Superior temporal gyrus (tissue), 1 donor: ENCODE measurements around the gene DYSF.
A peak's percentile ranks its signal among the peaks of the same experiment; 100 is the strongest.

Experiments used
- DNase-seq: peaks from one replicate; pipeline ENCODE4 v3.0.0-alpha.2; 2016; ENCODE audit errors: extremely low spot score

Gene DYSF

DNA sequence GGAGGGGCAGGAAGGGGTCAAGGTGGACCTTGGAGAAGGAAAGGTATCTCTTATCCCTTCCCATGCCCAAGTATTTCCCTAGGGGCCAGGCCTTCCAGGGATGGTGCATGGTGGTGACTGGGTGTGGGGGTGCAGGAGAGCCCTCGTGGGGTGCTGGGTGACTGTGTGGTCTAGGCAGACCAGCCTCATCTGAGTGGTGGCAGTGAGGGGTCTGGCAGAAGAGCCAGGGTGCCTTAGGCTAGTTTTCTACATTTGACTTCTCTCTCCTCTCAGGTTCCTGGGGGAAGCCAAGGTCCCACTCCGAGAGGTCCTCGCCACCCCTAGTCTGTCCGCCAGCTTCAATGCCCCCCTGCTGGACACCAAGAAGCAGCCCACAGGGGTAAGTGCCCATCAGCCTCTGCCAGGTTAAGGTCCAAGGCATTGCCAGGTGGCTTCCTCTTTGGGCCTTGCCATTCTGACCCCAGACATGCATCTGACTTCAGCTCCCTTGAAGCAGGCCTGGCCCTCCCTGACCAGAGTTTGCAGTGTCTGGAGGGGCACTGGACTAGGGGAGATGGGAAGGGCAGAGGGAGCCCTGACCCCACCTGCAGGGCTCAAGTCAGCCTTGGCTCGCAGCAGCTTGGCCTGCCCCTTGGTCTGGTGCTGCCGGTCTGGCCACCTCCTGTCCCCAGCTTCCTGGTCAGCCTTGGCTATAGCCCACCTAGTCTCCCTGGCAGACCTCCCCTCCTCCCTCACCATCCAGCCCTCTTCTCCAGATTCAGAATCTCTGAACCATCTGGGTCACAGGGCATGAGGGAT, 49.8 kb downstream of the DYSF start:
- DNase-seq: no peak

DNA sequence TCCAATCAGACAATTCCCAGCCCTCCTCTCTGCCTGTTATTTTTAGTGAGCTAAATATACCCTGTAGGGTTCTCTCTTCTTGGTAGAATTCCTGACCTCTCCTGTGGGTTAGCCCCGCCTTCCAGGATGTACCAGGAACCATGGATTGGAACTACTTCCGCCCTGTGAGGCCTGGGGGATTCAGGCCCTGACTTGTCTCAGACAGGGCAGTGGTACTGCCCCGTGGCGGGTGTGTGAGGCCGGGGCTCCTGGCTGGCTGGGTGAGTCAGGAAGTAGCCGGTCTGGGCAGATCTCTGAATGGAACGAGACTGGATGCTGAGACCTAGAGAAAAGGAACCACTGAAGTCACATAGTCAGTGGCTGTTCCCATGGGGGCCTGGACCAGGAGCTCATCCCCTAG, 50.5 kb downstream of the DYSF start:
- no peak for DNase-seq

DNA sequence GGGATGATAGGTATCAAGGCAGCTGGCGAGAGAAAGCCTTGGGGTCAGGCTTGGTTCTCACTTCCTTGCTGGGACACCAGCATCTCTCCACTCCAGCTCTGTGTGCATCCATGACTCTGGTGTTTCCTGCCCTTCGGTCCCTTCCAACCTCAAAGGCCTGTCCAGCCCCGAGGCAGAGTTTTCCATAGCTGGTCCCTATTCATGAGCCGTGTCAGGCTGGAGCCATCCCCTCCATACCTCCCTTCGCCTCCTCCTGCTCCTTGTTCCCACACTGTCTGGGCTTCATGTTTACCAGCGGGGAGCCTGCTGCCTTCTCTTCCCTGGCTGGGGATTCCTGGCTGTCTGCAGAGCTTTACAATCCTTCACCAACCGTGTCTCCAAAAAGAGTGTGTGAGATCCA, 51.2 kb downstream of the DYSF start:
- DNase-seq: no peak

DNA sequence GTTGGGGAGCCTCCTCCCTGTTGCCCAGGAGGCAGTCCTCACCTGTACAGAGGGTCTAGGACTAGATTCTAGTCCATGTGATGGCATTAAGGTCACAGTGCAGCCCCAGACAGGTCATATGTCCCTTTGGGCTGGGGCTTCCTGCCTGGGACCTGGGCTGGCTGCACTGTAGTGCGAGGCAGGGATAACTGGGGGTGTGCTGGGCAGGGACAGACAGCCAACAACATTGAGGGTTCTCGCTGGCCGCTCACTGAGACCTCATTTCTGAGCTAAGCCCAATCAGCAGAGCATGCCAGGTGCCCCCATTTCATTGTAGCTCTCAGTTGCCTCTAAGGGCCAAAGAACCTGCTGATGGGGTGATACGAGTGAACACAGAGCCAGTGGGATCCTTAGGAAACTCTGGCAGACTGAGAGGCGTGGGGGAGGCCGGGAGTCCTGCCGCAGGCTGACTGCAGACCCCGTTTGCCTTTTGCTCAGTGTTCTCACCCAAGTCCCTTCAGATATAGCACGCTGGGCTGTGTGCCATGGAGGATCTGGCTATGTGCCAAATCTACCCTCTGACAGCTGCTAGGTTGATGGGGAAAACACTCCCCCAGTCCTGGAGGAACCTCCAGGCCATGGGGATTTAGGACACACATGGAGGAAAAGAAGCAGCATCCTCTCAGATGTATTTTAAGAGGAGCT, 51.9 kb downstream of the DYSF start:
- DNase-seq: no peak

GRCh38 chr2:71505770-71506140, 52.4 kb downstream of the DYSF start:
- DNase-seq: no peak

- DNase-seq: no peak
Measured at GRCh38 chr2:71506222-71507153, 53.1 kb downstream of the DYSF start.

DNA sequence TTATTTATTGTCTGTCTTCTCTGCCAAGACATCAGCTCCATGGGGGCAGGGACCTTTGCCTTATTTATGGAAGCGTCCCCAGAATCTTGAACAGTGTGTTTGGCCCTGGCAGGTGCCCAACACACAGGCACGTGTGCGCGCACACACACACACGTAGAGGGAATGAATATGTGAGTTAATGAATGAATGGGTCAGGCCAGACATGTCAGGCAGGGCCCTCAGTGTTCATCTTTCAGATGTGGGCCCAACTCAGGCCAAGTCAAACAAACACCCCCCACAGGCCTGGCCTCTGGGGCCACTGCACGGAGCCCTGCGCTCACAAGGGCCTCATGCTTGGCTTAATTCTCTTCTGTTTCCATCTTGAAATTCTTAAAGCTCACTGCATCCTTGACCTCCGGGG, 54.1 kb downstream of the DYSF start:
- no peak for DNase-seq

DNA sequence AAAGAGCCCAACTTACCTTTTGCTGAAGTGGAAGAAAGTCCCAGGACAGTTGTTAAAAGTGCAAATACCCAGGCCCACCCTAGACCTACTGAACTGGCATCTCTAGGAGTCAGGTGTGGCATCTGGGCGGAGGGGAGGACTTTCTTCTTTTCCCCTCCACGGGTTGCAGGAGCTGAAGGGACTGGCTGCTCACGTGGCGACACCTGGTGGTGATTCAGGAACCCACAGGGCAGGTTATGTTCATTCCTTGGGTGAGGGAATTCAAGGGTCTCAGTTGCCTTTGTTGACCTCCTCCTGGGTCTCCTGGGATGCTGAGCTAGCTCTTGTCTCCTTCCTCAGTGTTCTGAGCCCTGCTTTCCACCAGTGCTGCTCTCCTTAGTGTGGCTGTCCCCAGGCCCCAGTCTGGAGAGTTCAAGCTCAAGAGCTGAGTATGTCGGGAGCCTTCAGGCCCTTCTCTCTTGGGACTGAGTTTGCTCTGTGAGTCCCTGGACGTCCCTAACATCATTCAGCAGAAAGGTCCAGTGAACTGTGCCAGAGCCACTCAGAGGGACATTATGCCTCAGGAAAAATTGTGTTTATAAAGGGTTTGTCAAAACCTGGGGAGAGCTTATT, 56.9 kb downstream of the DYSF start:
- DNase-seq: peak; percentile 80

DNA sequence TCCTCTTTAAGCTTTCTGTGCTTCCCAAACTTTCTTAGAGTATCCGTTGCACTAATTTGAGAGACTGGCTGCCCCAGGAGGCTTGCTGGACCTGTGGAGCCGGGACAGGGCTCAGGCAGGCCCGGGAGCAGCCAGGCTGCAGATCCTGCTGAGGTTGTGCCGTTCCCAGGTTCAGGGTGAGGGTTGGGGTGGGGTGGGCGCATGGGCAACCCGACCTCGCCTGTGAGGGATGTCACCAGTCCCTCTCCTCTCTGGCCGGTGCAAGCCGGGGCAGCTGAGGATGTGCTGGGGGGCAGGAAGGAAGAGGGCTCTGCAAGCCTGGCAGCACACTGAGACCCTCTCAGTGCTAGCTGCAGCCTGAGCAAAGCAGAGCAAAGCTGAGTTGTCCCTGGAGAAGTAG, 57.6 kb downstream of the DYSF start:
- no peak for DNase-seq

DNA sequence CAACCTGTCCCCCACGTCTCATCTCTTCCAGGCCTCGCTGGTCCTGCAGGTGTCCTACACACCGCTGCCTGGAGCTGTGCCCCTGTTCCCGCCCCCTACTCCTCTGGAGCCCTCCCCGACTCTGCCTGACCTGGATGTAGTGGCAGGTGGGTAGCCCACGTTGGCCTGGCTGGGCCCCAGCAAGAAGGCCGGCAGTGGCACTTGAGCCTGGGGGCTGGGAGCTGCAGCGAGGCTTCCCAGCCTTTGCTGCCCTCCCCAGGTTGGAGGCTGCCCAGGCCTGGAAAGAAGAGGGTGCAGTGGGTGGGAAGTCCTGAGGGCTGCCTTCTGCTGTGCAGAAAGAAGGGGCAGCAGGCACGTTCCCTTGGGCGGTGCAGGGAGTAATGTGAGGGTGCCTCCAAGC, 58.4 kb downstream of the DYSF start:
- no peak for DNase-seq

DNA sequence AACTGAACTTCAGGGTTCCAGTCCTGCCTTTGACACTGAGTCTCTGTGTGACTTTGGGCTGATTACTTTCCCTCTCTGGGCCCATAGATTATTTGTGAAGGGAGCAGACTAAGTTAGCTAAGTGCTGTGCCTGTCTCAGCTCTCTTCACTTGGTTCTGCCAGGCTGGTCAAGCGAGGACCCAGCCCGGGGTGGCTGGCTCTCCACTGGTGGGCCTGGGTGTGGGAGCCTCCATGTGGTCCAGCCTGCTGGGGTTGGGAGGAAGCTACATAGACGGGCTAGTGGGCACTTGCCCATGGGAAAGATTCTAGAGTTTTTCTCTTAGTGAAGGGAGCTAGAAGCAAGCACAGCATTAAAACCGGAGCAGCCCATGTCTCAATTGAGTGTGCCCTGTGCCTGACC, 59.0 kb downstream of the DYSF start:
- DNase-seq: no peak

DNA sequence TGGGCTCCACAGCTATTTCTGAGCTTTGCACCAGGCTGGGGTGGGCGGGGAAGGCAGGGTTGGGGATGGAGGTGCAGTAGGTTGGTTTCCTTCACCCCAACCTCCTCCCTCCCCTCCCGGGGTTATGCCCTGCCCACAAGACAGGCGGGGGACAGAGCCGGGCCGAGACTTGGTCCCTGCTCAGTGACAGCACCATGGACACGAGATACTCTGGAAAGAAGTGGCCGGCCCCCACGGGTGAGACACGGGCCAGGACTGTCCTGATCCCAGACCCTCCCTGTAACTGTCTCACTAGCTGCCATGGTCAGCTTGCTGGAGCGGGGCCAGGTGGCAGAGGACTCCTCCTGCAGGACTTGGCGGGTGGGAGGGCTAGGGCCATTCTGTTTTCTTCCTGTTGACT, 59.7 kb downstream of the DYSF start:
- no peak for DNase-seq

- no peak for DNase-seq
Measured at GRCh38 chr2:71513721-71514120, 60.4 kb downstream of the DYSF start.

- no peak for DNase-seq
Measured at GRCh38 chr2:71516253-71516888, 63.0 kb downstream of the DYSF start.

DNA sequence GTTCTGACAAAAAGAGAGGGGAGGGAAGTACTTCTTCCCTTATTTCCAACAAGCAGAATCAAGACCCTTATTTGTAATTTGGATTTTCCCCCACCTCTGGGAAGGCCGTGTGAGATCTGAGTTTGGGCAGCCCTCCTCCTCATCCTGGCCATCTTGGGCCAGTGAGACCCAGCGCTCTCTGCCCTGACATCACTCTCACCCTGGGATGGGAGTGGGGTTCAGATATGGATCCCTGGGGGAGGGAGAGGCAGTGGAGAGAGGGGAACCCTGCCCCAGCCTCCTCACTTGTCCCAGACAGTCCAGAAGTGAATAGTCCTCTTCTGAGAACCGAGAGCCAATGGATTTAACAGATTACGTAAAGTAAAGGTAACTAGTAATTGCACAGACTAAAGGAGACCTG, 64.5 kb downstream of the DYSF start:
- no peak for DNase-seq

DNA sequence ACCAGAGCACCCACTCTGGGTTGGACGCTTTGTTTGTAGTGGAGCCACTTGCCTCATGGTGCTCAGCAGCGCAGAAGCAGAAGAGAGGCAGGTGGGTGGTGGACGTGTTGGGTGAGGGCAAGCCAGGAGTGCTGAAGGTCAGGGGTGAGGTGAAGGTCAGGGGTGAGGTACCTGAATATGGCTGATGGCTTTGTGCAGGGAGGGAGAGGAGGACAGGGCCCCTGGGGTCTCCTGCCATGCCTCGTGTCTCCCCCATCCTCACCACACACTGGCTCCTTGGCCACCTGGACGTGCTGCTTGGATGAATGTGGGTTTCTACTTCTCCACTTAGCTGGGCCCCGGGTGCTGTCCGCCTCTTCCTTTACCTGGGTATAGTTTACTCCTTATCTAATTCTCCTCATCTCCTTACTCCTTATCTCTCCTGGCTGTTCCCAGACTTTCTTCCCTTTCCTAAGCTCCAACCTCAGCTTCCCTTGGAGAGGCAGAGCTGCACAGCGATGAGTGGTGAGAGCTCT, 68.1 kb downstream of the DYSF start:
- DNase-seq: no peak

- DNase-seq: no peak
Measured at GRCh38 chr2:71524476-71524875, 71.1 kb downstream of the DYSF start.

- no peak for DNase-seq
Measured at GRCh38 chr2:71526141-71526540, 72.8 kb downstream of the DYSF start.

DNA sequence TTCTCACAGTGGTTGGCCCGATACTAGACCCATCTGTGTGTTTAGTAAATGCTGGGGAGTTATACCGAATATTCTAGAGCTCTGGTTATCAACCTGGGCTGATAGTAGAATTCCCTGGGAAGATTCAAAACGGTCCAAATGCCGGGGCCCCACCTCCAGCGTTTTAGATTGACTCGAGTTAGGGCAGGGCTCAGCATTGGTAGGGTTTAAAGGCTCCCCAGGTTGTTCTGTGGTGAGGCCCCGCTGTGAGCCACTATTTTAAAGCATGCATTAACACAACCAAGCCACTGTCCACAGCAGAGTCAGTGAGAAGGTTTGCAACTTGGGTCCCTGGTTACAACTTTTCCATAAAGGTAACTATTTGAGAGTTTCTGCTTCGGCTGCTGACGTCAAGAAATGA, 73.6 kb downstream of the DYSF start:
- DNase-seq: no peak

DNA sequence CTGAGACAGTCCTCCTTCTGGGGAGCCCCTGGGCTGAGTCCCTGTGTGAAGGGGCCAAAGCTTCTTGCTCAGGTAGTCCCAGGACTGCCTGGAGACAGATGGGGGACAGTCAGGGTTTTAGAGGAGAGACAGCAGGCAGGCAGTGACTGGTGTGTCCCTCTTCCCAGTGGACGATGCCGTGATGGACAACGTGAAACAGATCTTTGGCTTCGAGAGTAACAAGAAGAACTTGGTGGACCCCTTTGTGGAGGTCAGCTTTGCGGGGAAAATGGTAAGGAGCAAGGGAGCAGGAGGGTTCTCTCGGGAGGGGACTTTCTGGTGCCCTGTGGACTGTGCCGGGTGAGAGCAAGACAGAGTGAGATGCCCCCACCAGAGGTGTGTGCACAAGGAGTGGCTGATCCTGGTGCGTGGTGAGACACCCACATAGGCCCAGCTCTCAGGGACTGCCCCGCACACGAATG, 74.8 kb downstream of the DYSF start:
- no peak for DNase-seq

GRCh38 chr2:71528749-71529148, 75.4 kb downstream of the DYSF start:
- no peak for DNase-seq
